Neuronal stem cell (in vitro differentiated cells): Measurements from ENCODE around the gene TCF4.

ENCODE experiments used
- DNase-seq: peaks from one replicate; pipeline ENCODE4 v3.0.0-alpha.2; 2013; ENCODE audit warnings: low spot score
- H2AFZ ChIP-seq: one replicate; pipeline ENCODE4 v1.6.1; 2013; ENCODE audit warnings: mild to moderate bottlenecking, low read length, inconsistent platforms
- H2AK5ac ChIP-seq: 2 replicates; pipeline ENCODE4 v1.6.1; 2013; ENCODE audit warnings: low read depth, mild to moderate bottlenecking, inconsistent platforms, low read length, moderate library complexity, mixed read lengths
- H2BK120ac ChIP-seq: 2 replicates; pipeline ENCODE4 v1.6.1; 2013; ENCODE audit warnings: low read depth, mild to moderate bottlenecking, inconsistent platforms, low read length, moderate library complexity, mixed read lengths
- H2BK12ac ChIP-seq: one replicate; pipeline ENCODE4 v1.6.1; 2013; ENCODE audit warnings: low read length, inconsistent platforms
- H2BK15ac ChIP-seq: 2 replicates; pipeline ENCODE4 v1.6.1; 2013; ENCODE audit warnings: mild to moderate bottlenecking, low read length, inconsistent platforms, mixed read lengths
- H2BK5ac ChIP-seq: one replicate; pipeline ENCODE4 v1.6.1; 2013; ENCODE audit warnings: inconsistent platforms, mild to moderate bottlenecking, low read length, moderate library complexity
- H3K14ac ChIP-seq: one replicate; pipeline ENCODE4 v1.6.1; 2013; ENCODE audit warnings: low read length, inconsistent platforms
- H3K18ac ChIP-seq: 2 replicates; pipeline ENCODE4 v1.6.1; 2013; ENCODE audit warnings: low read length, inconsistent platforms
- H3K23ac ChIP-seq: 2 replicates; pipeline ENCODE4 v1.6.1; 2013; ENCODE audit warnings: low read depth, mild to moderate bottlenecking, mixed read lengths, low read length, inconsistent platforms; ENCODE audit not compliant: poor library complexity
- H3K27ac ChIP-seq: replicated peaks from 3 replicates; pipeline ENCODE4 v1.5.1; 2013; ENCODE audit warnings: low read length, inconsistent platforms
- H3K27me3 ChIP-seq, 3 experiments: 2 replicates each; pipeline ENCODE4 v1.6.1; 2013; ENCODE audit warnings: low read length in 3 of 3, mild to moderate bottlenecking in 2 of 3, inconsistent platforms in 1 of 3, low read depth in 1 of 3, mixed read lengths in 1 of 3, moderate library complexity in 1 of 3; ENCODE audit not compliant: control insufficient read depth in 3 of 3, insufficient read depth in 3 of 3
- H3K36me3 ChIP-seq, 2 donors: replicated peaks in 1 of 2; 2 replicates each; pipeline ENCODE4 v1.6.1; 2013; ENCODE audit warnings: low read length in 2 of 2; ENCODE audit not compliant: control insufficient read depth in 2 of 2, insufficient read depth in 2 of 2
- H3K4ac ChIP-seq: 2 replicates; pipeline ENCODE4 v1.6.1; 2013; ENCODE audit warnings: inconsistent platforms, mild to moderate bottlenecking, low read length, moderate library complexity
- H3K4me1 ChIP-seq, 2 donors: 1 replicate in 1 of 2; 2 replicates in 1 of 2; pipeline ENCODE4 v1.6.1; 2013; ENCODE audit warnings: low read length in 2 of 2, low read depth in 1 of 2; ENCODE audit not compliant: control insufficient read depth in 2 of 2, insufficient read depth in 1 of 2
- H3K4me2 ChIP-seq: one replicate; pipeline ENCODE4 v1.6.1; 2013; ENCODE audit warnings: mild to moderate bottlenecking, low read length, inconsistent platforms; ENCODE audit not compliant: insufficient read depth, poor library complexity, severe bottlenecking
- H3K4me3 ChIP-seq, 2 donors: 2 replicates each; pipeline ENCODE4 v1.5.1; 2013; ENCODE audit warnings: low read length in 2 of 2, mild to moderate bottlenecking in 2 of 2, inconsistent platforms in 1 of 2, moderate library complexity in 1 of 2
- H3K79me1 ChIP-seq: one replicate; pipeline ENCODE4 v1.6.1; 2013; ENCODE audit warnings: low read depth, mild to moderate bottlenecking, inconsistent platforms, low read length, moderate library complexity
- H3K9ac ChIP-seq: one replicate; pipeline ENCODE4 v1.6.1; 2013; ENCODE audit warnings: mild to moderate bottlenecking, low read depth, low read length, inconsistent platforms; ENCODE audit not compliant: poor library complexity
- H3K9me3 ChIP-seq, 2 donors: replicated peaks in 1 of 2; 2 replicates each; pipeline versions ENCODE3 to v1.6.1; 2013; ENCODE audit warnings: low read length in 2 of 2, mild to moderate bottlenecking in 2 of 2, inconsistent platforms in 1 of 2, low read depth in 1 of 2, mixed read lengths in 1 of 2, moderate library complexity in 1 of 2; ENCODE audit not compliant: control insufficient read depth in 2 of 2, insufficient read depth in 1 of 2
- H4K8ac ChIP-seq: one replicate; pipeline ENCODE4 v1.6.1; 2013; ENCODE audit warnings: low read depth, mild to moderate bottlenecking, inconsistent platforms, low read length, moderate library complexity
- H4K91ac ChIP-seq: one replicate; pipeline ENCODE4 v1.6.1; 2013; ENCODE audit warnings: low read length, low read depth, mild to moderate bottlenecking, inconsistent platforms; ENCODE audit not compliant: poor library complexity
- WGBS, 2 donors: extraction: QIAGEN DNeasy Blood & Tissue Kit; methylation state at CpG; one replicate each; pipeline ENCODE4 v1.1.7; 2013; ENCODE audit warnings: missing lambda C conversion rate in 2 of 2, mixed read lengths in 1 of 2; ENCODE audit not compliant: insufficient read length in 2 of 2, insufficient replicate concordance in 1 of 2; ENCODE audit errors: extremely low coverage in 2 of 2; 5-methylcytosine and 5-hydroxymethylcytosine counted together

Gene TCF4

GRCh38 chr18:55331301-55331700, 256.7 kb downstream of the TCF4 start:
- WGBS, 2 donors: no CpG with 5 or more reads among the region's 2 CpGs
- Histone ChIP-seq H3K4ac (no peak overlapping the region), H3K9me3 (no peaks in the 10 kb centered on the region), H3K14ac (no peak overlapping the region), H2BK120ac (no peak overlapping the region), H2AK5ac (no peak overlapping the region), H3K23ac (no peak overlapping the region), H3K79me1 (peaks cover 2% of the 10 kb centered on the region), H3K27me3 (no peaks in the 10 kb centered on the region), H3K36me3 (peaks cover 0 to 3% of the 10 kb centered on the region in 2 donors), H2AFZ (no peak overlapping the region), H3K4me1 (no peaks in the 10 kb centered on the region), H3K18ac (no peak overlapping the region), H3K4me3 (no peak overlapping the region), H4K91ac (no peak overlapping the region), H3K27ac (no peak overlapping the region), H2BK12ac (no peak overlapping the region), H2BK15ac (no peak overlapping the region), H4K8ac (no peak overlapping the region), H2BK5ac (no peak overlapping the region), H3K9ac (no peak overlapping the region), H3K4me2 (no peak overlapping the region)
- DNase-seq: no peak

GRCh38 chr18:55328301-55328700, 259.7 kb downstream of the TCF4 start:
- no peak overlapping the region for H3K4me2 ChIP-seq
- H3K36me3 ChIP-seq: peaks cover 0 to 3% of the 10 kb centered on the region in 2 donors
- no peak overlapping the region for H3K4ac ChIP-seq
- H2BK120ac ChIP-seq: no peak overlapping the region
- H3K4me1 ChIP-seq: peaks cover 3 to 4% of the 10 kb centered on the region in 2 donors
- no peak overlapping the region for H2AFZ ChIP-seq
- H3K27me3 ChIP-seq: no peaks in the 10 kb centered on the region
- no peak overlapping the region for H2BK12ac ChIP-seq
- H3K27ac ChIP-seq: no peak overlapping the region
- H3K9me3 ChIP-seq: no peaks in the 10 kb centered on the region
- H3K18ac ChIP-seq: no peak overlapping the region
- no peak for DNase-seq
- H4K91ac ChIP-seq: no peak overlapping the region
- no peak overlapping the region for H3K9ac ChIP-seq
- H3K4me3 ChIP-seq: no peak overlapping the region
- H3K23ac ChIP-seq: no peak overlapping the region
- H2AK5ac ChIP-seq: no peak overlapping the region
- H3K14ac ChIP-seq: no peak overlapping the region
- H3K79me1 ChIP-seq: no peaks in the 10 kb centered on the region
- H2BK15ac ChIP-seq: no peak overlapping the region
- no peak overlapping the region for H2BK5ac ChIP-seq
- no peak overlapping the region for H4K8ac ChIP-seq
- no CpG with 5 or more reads among the region's 4 CpGs for WGBS, 2 donors

GRCh38 chr18:55327454-55327853, 260.5 kb downstream of the TCF4 start:
- Histone ChIP-seq H3K9me3 (no peaks in the 10 kb centered on the region), H3K14ac (no peak overlapping the region), H2BK5ac (no peak overlapping the region), H3K4me1 (peaks cover 4 to 8% of the 10 kb centered on the region in 2 donors), H4K8ac (no peak overlapping the region), H2BK120ac (no peak overlapping the region), H2BK15ac (no peak overlapping the region), H3K9ac (no peak overlapping the region), H3K23ac (no peak overlapping the region), H3K4ac (no peak overlapping the region), H3K4me2 (no peak overlapping the region), H2AFZ (no peak overlapping the region), H3K79me1 (no peaks in the 10 kb centered on the region), H2AK5ac (no peak overlapping the region), H3K36me3 (peaks cover 0 to 3% of the 10 kb centered on the region in 2 donors), H3K27me3 (no peaks in the 10 kb centered on the region), H3K4me3 (no peak overlapping the region), H3K18ac (no peak overlapping the region), H4K91ac (no peak overlapping the region), H3K27ac (no peak overlapping the region), H2BK12ac (no peak overlapping the region)
- DNase-seq: no peak
- no CpG with 5 or more reads among the region's 1 CpG for WGBS, 2 donors

DNA sequence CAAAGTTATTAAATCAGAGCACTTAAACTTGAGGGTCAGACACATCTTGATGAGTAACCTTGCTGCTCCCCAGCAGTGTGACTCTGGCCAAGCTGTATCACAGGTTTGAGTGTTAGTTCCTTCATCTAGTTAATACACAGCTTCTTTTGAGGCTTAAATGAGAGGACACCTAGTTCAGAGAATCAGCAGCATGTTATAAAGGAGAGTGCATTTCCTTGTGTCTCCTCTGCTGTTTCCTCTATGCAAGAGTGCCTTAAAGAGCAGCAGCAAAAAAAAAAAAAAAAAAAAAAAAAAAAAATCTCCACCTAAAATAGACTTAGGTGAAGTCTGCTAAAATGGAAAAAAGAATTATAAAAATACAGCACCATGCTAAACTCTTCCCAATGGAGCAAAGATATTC, 261.9 kb downstream of the TCF4 start:
- H2AFZ ChIP-seq: no peak overlapping the region
- H3K14ac ChIP-seq: no peak overlapping the region
- no peaks in the 10 kb centered on the region for H3K27me3 ChIP-seq
- no peaks in the 10 kb centered on the region for H3K79me1 ChIP-seq
- no peak overlapping the region for H3K4me2 ChIP-seq
- no peak overlapping the region for H2BK120ac ChIP-seq
- H3K27ac ChIP-seq: no peak overlapping the region
- no peak overlapping the region for H3K23ac ChIP-seq
- H3K4me3 ChIP-seq: no peak overlapping the region
- no peak overlapping the region for H2AK5ac ChIP-seq
- DNase-seq: no peak
- no peak overlapping the region for H2BK15ac ChIP-seq
- peaks cover 5 to 9% of the 10 kb centered on the region in 2 donors for H3K4me1 ChIP-seq
- no peak overlapping the region for H3K9ac ChIP-seq
- H4K8ac ChIP-seq: no peak overlapping the region
- no peak overlapping the region for H2BK12ac ChIP-seq
- H2BK5ac ChIP-seq: no peak overlapping the region
- no peaks in the 10 kb centered on the region for H3K9me3 ChIP-seq
- H3K18ac ChIP-seq: no peak overlapping the region
- no peak overlapping the region for H3K4ac ChIP-seq
- no peak overlapping the region for H4K91ac ChIP-seq
- H3K36me3 ChIP-seq: no peaks in the 10 kb centered on the region
